Uterus (tissue), 2 donors: Measurements from ENCODE around the gene LRBA.

Source experiments
- POLR2A ChIP-seq, 2 donors: fragments of 450-650 bp; IDR thresholded peaks; one replicate each; pipeline ENCODE4 v1.6.1; 2016; ENCODE audit warnings: antibody characterized with exemption in 2 of 2, mild to moderate bottlenecking in 1 of 2, moderate library complexity in 1 of 2
- TF ChIP-seq, protein P1 (sequence below), 4 experiments: fragments of 200-600 bp in 2 of 4; fragments of 450-650 bp in 2 of 4; sonication (generic) in 2 of 4; IDR thresholded peaks; one replicate each; pipeline ENCODE4 v1.5.1; 2016 to 2019; ENCODE audit warnings: antibody characterized with exemption in 4 of 4, mild to moderate bottlenecking in 2 of 4, moderate library complexity in 1 of 4

GRCh38 chr4:150769248-150769647, 245.8 kb downstream of the LRBA start:
- TF ChIP-seq POLR2A (IDR thresholded peaks at IDR 0.05) = no peak
- TF ChIP-seq, protein P1, sequence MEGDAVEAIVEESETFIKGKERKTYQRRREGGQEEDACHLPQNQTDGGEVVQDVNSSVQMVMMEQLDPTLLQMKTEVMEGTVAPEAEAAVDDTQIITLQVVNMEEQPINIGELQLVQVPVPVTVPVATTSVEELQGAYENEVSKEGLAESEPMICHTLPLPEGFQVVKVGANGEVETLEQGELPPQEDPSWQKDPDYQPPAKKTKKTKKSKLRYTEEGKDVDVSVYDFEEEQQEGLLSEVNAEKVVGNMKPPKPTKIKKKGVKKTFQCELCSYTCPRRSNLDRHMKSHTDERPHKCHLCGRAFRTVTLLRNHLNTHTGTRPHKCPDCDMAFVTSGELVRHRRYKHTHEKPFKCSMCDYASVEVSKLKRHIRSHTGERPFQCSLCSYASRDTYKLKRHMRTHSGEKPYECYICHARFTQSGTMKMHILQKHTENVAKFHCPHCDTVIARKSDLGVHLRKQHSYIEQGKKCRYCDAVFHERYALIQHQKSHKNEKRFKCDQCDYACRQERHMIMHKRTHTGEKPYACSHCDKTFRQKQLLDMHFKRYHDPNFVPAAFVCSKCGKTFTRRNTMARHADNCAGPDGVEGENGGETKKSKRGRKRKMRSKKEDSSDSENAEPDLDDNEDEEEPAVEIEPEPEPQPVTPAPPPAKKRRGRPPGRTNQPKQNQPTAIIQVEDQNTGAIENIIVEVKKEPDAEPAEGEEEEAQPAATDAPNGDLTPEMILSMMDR (IDR thresholded peaks at IDR 0.05) = no peak
